Measurements from ENCODE around the gene SERPINB6.

GRCh38 chr6:2931055-2931454, 40.3 kb downstream of the SERPINB6 start:
- TF ChIP-seq POLR2A (IDR thresholded peaks at IDR 0.05; ENCODE audit: low read depth, low read length) (no peak), POLR2AphosphoS5 (IDR thresholded peaks at IDR 0.05; ENCODE audit: low read depth, low read length) (no peak), TAF1 (IDR thresholded peaks at IDR 0.05; ENCODE audit: borderline replicate concordance, low read depth, low read length) (no peak)
